Stimulated activated CD4-positive, alpha-beta T cell treated with anti-CD3 and anti-CD28 coated beads, Interleukin-2, amount 100 ng/mL, for 24 hours (primary cell): ENCODE results near the gene ADGRG6.

ENCODE experiments used
- DNase-seq, 2 donors: peaks; one replicate each; pipeline ENCODE4 v3.0.0-alpha.2; 2020

The ADGRG6 gene

DNA sequence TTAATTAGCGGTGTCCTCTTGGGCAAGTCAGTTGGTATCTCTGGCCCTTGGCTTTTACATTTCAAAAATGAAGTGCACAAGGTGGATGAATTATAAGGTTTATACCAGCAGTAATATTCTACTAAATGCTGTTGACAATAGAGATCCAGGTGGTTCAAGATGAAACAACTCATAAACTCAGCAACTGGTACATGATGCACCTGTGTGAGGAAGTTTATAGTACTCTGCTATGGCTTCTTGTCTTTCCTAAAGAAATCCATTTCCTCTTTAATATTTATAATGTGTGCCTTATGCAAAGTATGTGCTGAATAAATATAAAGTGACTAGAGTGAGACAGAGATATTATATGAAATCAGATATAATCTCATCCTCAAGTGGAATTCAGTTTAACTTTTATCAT, 48.5 kb downstream of the ADGRG6 start:
- no peak for DNase-seq

DNA sequence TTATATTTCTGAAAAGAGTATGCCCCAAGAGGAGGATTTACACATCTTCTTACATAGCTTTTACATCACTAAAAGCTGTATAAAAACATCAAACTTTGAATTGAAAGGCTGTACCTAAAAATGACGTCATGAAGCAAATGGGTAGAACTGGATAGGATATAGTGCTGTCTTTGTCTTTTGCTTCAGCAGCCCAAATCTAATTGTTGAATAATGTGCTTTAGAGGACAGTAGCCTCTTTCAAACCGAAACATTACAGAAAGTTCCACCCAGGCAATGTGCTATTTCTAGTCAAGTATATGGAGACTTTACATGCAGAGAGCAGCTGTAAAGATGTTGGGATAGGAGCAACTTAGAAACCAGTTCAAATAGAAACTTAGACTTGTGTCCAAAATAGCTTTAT, 51.9 kb downstream of the ADGRG6 start:
- no peak for DNase-seq

DNA sequence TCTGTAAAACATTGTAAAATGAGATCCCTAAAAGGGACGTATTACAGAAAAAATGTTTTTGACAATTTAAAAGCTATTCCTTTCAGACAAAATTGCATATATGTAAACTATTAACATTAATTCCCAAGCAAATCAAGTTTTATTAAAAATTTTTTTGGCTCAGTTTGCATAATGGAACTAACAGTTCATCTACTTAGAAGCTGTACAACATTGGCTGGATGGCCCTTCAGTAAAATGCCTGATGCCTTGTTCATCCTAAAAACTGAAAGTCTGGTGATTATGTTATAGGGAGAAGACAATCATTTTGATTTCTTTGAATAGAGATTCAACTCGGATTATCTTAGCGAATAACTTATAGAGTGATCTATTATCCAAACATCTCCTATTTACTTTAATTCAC, 52.8 kb downstream of the ADGRG6 start:
- DNase-seq: no peak

DNA sequence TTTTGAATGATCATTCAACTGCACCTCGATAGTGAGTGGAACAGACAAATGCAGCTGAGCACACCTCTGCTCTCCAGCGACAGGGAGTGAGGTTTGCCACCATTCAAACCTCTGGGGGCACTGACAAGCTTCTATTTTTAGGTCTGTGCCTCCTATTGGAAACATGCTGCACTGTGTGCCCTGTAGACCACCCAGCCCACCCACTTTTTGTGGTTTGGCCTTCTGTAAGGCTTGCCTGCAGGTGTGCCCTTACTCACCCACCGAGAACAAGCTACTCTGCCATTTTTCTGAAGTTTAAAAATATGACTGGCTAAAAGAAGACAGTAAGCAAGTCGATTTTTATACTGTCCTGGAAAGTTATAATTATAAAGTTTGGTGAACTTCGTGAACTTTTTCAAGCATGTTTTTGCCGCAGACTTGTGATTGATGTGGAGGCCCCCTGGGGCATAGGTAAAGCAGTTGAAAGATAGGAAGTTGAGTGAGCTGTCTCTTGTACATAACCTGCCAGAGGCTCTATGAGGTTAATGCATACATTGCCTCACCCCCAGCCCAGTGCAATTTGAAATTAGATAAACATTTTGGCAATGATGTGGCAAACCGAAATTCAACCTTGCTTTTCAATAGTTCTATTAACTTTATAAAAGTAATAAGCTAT, 53.8 kb downstream of the ADGRG6 start:
- no peak for DNase-seq

DNA sequence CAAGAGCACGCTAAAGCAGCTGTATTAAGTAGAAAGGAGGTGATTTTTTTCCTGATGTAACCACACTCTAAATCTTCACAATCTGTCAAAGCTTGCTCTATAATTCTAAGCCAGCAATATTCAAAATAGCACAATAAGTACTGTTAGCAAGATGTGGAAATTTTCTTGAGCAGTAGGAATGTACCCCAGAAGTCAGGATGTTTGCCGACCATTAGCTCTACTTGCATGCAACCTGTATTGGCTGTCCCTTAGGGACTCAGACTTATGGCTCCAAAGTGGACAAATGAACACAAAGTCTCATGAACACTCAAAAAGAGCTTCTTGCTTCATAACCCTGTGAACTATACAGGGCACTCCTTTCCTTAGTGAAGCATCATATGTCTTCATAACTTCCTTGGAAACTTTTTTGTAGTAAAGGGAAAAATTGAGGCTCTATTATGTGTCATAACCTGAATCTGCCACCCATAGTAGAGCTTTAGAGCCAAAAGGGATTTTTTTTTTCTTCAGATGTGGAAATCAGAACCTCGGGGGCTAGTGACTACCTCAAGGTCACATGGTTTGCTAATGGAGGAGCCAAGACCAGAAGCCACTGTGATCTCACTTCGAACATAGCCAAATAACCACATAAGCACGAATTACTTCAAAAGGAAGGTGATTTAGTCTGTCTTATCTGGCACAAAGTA, 54.5 kb downstream of the ADGRG6 start:
- no peak for DNase-seq

DNA sequence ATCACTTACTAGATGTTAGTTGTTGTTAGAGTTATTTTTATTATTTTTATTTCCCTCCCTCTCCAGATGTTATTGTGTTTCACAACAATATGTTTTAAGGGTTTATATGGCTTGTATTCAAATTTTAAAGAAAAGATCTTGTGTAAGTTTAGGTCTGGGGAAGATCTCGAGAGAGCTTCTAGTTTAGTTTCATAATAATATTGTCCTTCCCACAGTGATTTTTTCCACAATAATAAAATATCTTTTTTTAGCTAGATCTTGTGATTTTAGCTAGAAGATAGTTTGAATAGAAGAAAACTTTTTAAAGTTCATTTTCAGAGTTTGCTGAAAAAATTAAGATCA, 55.0 kb downstream of the ADGRG6 start:
- DNase-seq: no peak

DNA sequence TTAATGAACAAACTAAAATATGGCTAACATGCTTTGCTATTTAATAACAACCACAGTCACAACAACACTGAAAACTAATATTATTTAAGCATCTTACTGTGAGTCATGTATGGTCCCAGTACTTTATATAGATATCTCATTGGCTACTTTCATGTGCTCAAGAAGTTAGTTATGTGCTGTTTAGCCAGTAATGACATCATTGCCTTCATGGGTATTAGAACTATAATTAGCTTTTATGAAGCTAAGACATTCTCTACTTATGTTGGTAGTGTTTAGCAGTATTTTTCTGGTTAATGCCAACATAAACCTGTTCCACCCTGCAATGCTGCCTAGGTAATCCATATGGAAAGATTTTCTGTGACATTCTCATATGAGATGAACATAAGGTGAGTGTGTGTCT, 56.1 kb downstream of the ADGRG6 start:
- DNase-seq: no peak

DNA sequence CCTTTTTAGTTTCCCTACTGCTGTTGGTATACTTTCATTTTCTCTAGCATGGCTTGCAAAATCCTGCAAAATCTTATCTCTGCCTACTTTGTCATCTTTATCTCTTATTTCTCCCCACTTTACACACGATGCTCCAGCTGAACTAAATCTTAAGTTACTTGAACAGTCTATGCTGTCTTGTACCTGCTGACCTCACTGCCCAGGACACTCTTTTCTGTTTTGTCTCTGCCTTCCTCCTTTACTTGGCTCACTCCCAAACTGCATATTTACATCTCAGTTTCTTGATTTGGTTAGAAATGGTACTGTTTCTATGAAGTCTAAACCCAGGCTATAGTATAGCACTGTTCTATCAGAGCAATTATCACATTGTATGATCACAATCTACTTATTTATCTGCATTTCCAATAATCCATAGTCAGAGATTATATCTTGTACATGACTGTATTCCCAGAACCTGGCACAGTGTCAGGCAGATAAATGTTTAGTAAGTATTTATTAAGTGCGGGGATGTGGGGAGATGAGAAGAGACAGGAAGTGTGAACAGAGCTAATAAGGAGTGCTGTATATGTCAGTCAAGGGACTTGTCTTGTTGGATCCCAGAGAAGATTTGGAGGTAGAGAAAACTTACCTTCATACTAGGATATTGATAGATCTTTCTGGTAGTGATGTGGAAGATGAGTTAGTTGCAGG, 57.6 kb downstream of the ADGRG6 start:
- DNase-seq: no peak

DNA sequence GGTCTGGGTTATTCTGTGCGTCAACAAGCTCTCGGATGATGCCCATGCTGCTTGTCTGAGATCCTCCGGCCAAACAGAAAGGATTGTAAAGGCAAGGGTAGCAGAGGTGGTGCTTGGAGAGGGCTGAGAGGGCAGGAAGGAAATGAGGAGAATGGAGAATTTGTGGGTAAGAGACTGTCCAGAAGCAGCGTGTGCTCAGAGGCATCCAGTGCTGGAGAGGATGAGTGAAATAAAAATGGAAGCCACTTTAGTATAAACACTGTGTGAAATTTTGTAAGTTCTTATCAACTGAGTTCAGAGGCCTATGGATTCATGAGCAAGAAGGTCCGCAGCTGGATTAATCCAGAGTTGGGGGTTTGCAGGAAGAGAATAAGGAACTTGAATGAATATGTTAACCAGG, 59.5 kb downstream of the ADGRG6 start:
- DNase-seq: no peak

DNA sequence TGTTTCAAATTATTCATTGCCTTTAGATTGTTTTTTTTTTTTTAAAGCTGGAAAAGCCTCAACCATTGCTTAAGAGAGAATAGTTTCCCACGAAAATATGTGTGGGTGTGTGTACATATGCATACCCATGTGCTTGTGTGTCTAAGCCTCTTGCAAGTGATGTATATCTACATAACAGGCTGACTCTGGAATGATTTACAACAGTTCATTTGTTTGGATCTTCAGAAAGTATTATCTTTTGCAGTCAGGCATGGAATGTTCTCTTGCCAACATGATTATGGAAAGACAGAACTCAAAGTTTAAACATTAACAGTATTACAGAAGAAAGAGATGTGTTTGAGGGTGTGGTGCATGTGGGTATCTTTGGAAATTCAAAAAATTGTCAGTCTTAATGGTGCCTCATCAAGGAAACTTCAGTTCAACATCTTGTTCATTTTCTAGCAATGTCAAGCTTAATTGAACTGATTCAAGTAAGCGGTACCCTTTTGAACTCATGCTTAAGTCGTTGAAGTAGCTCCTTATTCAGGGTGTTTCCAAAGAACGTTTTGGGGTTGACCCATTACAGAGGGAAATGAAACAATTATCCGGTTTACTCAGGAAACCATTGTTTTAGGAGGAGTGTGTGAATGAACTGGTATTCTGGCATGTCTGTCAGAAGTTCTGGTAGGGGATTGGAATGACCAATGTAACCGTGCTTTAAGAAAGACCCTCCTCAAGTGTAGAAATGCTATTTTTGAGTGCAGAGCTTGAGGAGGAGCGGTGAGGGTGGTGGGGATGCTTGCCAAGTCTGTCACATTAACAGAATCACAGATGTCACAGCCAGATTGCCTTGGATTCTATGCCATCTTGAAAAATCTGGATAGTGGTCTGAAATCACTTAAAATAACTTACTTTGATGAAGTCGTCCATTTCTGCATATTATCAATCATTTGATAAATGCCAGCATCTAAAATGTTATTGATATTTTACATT, 60.3 kb downstream of the ADGRG6 start:
- DNase-seq: no peak

DNA sequence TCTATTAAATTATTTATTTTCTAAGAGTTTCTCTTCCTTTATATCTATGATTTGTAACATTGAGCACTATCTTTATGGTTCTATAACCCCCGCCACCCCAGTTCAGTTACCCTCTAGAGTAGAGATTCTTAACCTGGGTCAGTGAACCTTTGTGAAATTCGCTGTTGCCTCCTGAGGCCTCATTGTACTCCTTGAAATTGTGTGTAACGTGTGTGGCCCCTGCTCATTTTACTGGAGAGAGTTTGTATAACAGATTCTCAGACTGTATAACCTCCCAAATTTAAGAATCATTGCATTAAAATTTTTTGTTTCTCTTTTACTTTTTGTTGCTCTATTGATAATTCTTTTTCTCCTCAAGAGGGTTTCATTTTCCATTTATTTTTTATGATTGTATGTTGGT, 65.3 kb downstream of the ADGRG6 start:
- DNase-seq: no peak

DNA sequence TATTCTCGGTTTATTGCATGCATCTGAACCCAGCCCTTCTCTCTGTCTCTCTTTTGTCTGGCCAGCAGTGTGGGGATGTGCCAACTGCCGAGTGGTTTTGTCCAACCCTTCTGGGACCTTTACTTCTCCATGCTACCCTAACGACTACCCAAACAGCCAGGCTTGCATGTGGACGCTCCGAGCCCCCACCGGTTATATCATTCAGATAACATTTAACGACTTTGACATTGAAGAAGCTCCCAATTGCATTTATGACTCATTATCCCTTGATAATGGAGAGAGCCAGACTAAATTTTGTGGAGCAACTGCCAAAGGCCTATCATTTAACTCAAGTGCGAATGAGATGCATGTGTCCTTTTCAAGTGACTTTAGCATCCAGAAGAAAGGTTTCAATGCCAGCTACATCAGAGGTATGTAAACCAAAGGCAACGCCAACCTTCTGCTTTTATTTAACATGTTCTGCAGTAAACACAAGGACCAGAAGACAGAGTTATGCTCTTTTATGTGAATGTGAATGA, 65.8 kb downstream of the ADGRG6 start:
- DNase-seq: no peak

DNA sequence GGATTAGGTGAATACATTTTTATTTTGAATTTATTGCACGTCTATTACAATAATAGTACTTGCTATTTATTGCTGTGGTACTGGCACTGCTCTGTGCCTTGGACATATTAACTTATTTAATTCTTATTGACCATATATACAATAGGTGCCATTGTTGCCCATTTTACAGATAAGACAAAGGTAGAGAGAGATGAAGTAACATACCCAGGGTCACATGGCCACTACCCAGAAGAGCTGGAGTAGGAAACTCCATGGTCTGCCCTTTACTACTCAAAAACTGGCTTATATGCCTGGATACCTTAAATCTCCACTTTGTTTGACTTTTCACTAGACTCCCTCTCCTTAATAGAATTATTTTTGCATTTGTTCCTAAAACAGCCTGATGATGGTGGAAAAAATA, 67.5 kb downstream of the ADGRG6 start:
- DNase-seq: no peak

DNA sequence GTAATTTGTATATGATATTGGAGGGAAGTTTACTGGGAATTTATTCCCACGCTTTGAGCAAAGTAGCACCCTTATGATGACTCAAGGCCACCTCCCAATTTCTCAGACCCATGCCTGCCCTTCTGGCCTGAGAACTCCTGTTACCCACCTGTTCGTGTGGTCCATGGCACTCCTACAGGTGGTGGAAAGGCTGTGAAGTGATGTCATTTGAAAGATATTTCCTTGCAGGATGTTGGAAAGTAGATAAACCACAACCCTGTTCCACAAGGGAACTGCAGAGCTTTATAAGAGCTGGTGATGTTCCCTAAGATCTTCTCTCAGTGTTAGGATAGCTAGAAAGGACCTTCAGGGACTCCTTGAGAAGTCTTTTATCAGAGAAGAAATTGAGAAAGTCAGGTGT, 70.5 kb downstream of the ADGRG6 start:
- no peak for DNase-seq

DNA sequence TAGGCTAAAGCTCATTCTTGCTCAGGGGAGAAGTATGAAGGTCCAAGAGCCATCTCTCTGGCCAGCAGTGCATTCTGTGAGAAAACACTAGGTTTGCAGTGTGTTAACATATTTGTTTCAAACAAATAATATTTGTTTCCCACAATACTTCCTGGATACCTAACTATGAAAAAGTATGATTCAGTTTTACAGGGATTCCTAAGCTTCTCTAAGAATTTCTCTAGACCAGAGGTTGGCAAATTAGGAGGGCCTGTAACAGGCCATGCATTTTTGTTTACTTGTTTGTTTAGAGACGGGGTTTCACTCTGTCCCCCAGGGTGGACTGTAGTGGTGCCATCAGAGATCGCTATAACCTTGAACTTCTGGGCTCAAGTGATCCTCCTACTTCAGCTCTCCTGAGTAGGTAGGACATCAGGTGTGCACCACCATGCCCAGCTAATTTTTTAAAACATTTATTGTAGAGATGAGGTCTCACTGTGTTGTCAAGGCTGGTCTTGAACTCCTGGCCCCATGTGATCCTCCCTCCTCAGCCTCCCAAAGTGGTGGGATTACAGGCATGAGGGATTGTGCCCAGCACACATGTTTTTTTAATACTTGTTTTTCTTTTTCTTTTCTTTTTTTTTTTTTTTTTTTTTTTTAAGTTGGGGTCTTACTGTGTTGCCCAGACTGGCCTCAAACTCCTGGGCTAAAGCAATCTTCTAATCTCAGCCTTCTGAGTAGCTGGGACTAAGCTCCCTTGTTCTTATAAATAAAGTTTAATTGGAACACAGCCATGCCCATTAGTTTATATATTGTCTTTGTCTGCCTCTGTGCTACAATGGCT, 71.7 kb downstream of the ADGRG6 start:
- no peak for DNase-seq

DNA sequence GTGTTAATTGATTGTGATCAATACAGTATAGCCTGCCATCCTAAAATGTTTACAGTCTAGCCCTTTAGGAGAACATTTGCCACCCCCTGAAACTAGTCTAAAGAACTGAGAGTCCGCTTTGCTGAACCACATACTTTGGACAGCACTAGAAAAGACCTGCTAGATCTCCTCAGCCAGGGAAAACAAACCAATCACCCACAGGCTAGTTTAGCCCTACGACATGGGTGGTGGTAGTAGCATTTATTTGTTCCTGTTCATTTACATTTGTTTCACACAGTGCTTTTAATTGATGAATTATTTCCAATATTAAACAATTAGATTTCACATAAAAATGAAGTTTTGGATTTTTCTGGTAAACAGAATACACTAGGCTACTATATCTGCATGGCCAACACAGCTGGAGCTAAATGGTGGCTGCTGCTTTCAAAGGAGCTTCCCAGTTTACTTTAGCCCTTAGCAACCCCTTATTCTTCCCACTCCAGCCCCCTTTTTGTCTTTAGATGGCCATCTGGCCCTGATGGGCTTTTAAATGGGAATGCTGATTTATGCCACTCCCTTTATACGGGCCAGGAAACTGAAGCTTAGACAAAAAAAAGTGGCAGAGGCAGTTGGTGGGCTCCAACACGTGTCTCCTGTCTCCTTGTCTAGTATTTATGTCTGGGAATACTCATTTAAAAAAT, 72.4 kb downstream of the ADGRG6 start:
- no peak for DNase-seq

DNA sequence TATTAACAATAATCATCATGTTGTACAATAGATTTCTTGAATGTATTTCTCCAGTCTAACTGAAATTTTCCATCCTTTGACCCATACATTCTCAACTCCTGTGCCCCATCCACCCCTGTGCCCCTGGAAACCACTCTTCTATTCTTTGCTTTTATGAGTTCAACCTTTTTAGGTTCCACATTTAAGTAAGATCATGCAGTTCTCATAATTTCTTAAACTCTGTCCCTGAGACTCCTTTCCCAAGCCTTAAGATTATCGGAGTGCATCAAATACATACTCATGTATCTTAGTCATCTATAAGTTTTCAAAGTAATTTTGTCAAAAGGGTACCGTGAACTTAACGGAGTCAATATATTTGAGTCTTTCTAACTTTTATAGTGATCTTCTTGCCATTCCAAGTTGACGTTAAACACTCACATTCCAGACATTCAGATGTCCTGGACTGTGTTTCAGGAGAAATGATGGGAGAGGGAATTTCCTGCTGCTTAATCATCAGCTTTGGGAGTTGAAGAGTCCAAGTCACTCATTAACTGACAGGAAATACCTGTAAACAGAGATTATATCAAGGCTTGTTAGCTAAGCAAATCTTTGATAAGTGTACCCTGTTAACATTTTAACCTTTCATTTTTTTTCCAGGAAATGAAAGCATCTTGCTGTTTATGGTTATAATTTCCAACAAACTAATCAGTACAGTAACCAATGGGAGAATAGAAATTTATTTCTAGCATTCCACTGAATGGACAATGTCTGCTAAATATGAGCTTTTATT, 73.3 kb downstream of the ADGRG6 start:
- DNase-seq: no peak

DNA sequence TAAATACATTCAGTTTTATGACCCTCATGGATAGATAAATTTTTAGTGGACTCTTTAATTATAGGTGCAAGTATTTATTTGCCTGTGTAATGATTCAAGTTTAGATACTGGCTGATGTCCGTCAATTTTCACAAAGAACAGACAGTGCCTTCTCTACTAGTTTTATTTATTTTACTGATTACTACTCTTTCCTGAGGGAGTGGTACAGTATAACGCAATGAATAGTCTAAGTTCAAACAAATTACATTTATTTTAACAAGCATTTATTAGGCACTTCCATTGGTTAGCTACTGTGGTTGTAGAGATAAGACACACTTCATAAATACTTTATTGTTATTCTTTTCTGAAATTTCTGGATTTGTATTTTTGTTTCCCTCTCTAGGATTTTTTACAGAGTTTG, 74.3 kb downstream of the ADGRG6 start:
- no peak for DNase-seq

DNA sequence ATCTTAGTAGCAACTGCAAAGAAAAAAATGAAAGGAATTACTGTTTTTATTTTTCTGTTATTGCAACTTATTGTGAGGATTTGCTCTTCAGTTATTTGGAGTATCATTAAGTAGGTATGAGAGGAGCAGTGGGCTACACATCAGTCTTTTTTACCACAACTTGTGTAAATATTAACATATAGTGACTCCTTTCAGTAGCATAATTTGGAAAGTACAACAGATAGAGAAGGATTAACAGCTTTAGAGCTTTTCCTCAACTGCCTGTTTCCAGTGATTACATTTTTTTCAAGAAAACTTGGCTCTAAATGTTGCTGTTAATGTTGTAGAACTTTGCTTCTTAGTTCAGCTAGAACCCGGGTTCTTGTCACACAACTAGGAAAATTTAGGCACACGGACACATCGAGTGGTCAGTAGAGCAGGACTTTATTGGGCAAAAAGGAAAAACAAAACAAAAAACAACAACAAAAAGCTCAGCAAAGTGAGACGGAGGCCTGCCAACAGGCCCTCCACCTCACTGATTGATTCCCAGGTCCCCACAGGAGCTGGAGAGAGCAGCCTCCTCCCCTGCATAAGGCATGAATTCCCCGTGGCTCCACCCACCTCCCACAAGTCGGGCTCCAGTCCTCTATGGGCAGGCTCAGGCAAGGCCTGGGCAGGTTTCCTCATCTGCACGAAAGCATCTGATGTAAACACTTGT, 75.1 kb downstream of the ADGRG6 start:
- DNase-seq: no peak

DNA sequence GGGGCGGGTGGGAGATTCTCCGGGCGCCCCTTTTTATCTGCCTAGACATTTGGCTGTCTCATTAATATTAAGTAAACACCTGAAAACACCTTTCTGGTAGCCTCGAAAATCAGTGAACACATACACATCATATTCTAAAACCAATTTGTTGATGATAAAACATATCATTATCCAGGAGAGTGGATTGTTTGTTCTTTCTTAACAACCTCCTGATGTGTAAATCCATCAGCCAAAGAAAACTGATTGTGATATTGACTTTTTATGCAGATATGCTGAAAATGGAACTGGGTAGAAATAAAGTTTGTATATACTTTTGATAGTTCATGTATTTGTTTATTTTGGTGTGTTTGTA, 75.7 kb downstream of the ADGRG6 start:
- no peak for DNase-seq
